Esophagus (tissue), 2 donors: ENCODE results near the gene RABGEF1. TPM values are rescaled to one million over a fixed set of nuclear protein-coding genes. Genes with fewer than 3 reads are reported as not detected.
"Not testable (repeated sequence)": the region's sequence is repeated elsewhere in the genome, so short reads cannot be mapped to it uniquely, and the experiment has no call there.

Source experiments
- H3K27ac ChIP-seq, 2 donors: one replicate each; pipeline ENCODE4 v1.5.1; 2013; ENCODE audit warnings: low read depth in 2 of 2, mild to moderate bottlenecking in 2 of 2, inconsistent platforms in 1 of 2, low read length in 1 of 2, moderate library complexity in 1 of 2
- H3K27me3 ChIP-seq, 2 donors: one replicate each; pipeline ENCODE4 v1.6.1; 2013; ENCODE audit warnings: low read length in 2 of 2, control low read depth in 1 of 2, mild to moderate bottlenecking in 1 of 2; ENCODE audit not compliant: insufficient read depth in 2 of 2, control insufficient read depth in 1 of 2
- H3K36me3 ChIP-seq, 2 donors: one replicate each; pipeline ENCODE4 v1.6.1; 2013; ENCODE audit warnings: low read length in 1 of 2; ENCODE audit not compliant: control insufficient read depth in 2 of 2, insufficient read depth in 2 of 2
- H3K4me1 ChIP-seq, 2 donors: one replicate each; pipeline ENCODE4 v1.6.1; 2013; ENCODE audit warnings: low read length in 1 of 2; ENCODE audit not compliant: control insufficient read depth in 2 of 2, insufficient read depth in 2 of 2
- H3K4me3 ChIP-seq, 2 donors: one replicate each; pipeline ENCODE4 v1.5.1; 2013; ENCODE audit warnings: low read length in 2 of 2, mild to moderate bottlenecking in 2 of 2, low read depth in 1 of 2, moderate library complexity in 1 of 2
- H3K9me3 ChIP-seq, 2 donors: one replicate each; pipeline ENCODE4 v1.6.1; 2013; ENCODE audit warnings: mild to moderate bottlenecking in 2 of 2, low read depth in 1 of 2, low read length in 1 of 2, moderate library complexity in 1 of 2; ENCODE audit not compliant: control insufficient read depth in 2 of 2, insufficient read depth in 1 of 2
- WGBS, 2 donors: extraction: QIAGEN DNeasy Blood & Tissue Kit; methylation state at CpG; one replicate each; pipeline ENCODE4 v1.1.7; 2013; 5-methylcytosine and 5-hydroxymethylcytosine counted together
- polyA plus RNA-seq, 2 donors: library from polyadenylated mRNA; stranded (reverse); fragments of 200-250 nt; gene quantifications; one replicate each; pipeline ENCODE4 v1.2.3, GENCODE V29; 2013
- donor health status: healthy with polysubstance abuse.
- donor health status: Bipolar disorder and iron deficiency.

RABGEF1 gene
- polyA plus RNA-seq, 2 donors: 18.5 to 21.3 TPM

DNA sequence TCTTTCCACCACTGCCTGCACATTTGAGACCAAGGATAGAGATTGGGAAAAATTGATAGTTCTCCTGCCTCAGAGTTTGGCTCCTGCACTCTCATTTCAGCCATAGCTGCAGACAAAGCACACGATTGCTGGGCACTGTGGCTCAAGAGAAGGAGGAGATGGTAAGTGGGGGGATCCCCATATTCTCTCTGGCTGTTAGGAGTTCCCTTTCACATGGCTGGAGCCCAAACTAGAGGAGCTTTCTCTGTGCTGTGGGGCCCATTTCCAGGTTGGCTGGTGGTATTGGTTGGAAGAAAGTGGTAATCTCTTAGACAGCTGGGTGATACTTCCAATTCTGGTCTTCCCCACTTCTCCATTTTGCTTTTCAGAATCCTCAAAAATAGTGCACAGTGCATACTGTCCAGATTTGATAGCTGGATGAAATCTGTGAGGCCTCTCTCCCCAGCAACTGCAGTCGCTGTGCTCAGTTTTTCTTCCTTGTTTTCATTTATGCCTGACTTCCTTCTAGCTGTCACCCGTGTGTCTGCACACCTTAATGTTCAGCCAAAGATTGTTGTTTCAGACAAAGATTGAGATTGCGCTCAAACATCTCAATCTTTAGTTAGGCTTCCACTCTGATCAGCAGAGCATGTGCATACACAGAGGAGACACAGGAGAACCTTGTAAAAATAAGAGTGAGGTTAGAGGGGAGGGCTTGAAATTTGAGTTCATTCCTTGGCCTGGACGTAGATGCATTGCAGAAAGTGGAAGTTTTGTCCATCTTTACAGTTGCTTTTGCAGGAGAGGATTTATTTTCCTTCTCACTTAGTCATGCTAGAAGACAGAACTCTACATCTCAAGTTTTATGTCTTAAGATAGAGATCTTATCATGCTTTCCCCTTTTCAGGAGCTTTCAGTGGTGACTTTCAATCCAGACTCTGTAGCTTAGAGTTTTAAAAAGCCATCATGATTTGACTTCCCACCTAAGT, 28.6 kb downstream of the RABGEF1 start:
- no peaks in the 10 kb centered on the region for H3K9me3 ChIP-seq
- H3K4me1 ChIP-seq: no peaks in the 10 kb centered on the region
- no peak overlapping the region for H3K27ac ChIP-seq
- WGBS, 2 donors: 65 to 78% methylated on average over 4 to 5 of the region's 5 CpGs
- peaks cover 0 to 5% of the 10 kb centered on the region in 2 donors for H3K36me3 ChIP-seq
- no peak overlapping the region for H3K4me3 ChIP-seq
- H3K27me3 ChIP-seq: no peaks in the 10 kb centered on the region

DNA sequence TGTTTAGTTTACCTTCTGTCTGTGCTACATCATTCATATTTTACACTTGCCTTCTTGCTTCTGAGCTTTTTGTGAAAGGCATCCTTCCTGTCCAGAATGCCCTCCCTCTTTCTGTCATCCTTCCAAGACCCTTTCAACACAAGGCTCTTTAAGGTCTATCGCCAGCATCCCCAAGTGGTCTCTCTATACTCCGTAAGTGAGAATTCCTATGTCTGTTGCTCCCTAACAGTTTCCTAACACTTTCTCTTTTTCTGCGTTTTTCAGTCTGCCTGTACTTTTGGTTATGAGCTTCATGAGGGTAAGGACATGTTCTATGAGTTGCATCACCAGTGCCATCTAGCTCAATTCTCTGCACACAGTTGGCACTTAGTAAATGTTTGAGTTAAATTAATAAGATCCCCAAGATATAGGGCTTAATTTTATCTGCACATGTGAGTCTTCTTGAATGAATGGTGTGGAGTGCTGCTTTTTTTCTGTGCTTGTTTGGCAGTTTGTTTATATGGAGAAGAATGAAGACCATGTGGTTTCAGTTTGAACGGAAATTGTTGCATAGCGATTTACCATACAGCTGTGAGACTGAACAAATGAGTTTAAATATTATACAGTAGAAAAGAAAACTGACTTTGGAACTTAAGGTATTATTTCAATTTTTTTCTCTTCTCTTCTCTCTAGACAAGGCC, 29.4 kb downstream of the RABGEF1 start:
- H3K4me3 ChIP-seq: no peak overlapping the region
- H3K36me3 ChIP-seq: peaks cover 1 to 10% of the 10 kb centered on the region in 2 donors
- H3K27me3 ChIP-seq: no peaks in the 10 kb centered on the region
- WGBS, 2 donors: 63 to 85% methylated on average over 5 of the region's 5 CpGs
- H3K9me3 ChIP-seq: no peaks in the 10 kb centered on the region
- no peak overlapping the region for H3K27ac ChIP-seq
- H3K4me1 ChIP-seq: no peaks in the 10 kb centered on the region

DNA sequence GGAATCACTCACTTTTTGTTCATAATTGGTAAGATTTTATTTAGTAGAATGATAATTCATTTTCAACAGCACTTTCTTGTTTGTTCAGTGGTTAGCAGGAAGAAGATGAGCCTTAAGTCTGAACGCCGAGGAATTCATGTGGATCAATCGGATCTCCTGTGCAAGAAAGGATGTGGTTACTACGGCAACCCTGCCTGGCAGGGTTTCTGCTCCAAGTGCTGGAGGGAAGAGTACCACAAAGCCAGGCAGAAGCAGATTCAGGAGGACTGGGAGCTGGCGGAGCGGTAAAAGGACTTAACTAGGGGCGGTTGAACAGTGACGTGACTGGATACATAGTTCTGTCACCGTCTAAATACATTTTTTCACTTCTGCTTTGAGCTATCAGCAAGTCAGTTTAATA, 31.3 kb downstream of the RABGEF1 start:
- H3K4me3 ChIP-seq: no peak overlapping the region
- H3K36me3 ChIP-seq: peaks cover 3 to 17% of the 10 kb centered on the region in 2 donors
- no peaks in the 10 kb centered on the region for H3K27me3 ChIP-seq
- H3K9me3 ChIP-seq: no peaks in the 10 kb centered on the region
- WGBS, 2 donors: 92% methylated on average over 9 of the region's 9 CpGs
- no peak overlapping the region for H3K27ac ChIP-seq
- H3K4me1 ChIP-seq: no peaks in the 10 kb centered on the region

DNA sequence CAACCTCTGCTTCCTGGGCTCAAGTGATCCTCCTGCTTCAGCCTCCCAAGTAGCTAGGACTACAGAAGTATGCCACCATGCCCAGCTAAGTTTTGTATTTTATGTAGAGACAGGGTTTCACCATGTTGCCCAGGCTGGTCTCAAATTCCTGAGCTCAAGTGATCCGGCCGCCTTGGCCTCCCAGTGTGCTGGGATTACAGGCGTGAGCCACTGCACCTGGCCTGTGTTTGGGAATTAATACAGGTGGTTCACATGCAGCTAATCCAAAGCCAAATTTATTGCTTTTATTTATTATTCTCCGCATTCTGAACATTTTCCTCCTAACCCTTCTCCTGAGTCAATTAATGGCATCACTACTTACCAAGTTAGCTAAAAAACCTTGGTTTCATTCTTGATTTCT, 33.2 kb downstream of the RABGEF1 start:
- H3K4me1 ChIP-seq, H3K4me3 ChIP-seq, H3K27ac ChIP-seq, H3K9me3 ChIP-seq, H3K27me3 ChIP-seq: not testable (repeated sequence)
- WGBS, 2 donors: 89 to 95% methylated on average over 4 of the region's 4 CpGs
- peaks cover 3 to 18% of the 10 kb centered on the region in 2 donors for H3K36me3 ChIP-seq

DNA sequence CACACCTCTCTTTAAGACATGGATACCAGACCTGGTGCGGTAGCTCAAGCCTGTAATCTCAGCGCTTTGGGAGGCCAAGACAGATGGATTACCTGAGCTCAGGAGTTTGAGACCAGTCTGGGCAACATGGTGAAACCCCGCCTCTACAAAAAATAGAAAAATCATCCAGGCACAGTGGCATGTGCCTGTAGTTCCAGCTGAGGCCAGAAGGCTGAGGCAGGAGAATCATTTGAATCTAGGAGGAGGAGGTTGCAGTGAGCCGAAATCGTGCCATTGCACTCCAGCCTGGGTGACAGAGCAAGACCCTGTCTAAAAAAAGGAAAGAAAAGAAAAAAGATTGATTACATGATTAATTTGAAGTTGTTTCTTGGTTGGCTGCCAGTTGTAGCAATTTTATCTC, 35.9 kb downstream of the RABGEF1 start:
- whole genome bisulfite sequencing, 2 donors: 92 to 95% methylated on average over 5 of the region's 5 CpGs
- H3K27me3 ChIP-seq, H3K27ac ChIP-seq, H3K4me1 ChIP-seq, H3K9me3 ChIP-seq, H3K4me3 ChIP-seq: not testable (repeated sequence)
- peaks cover 3 to 23% of the 10 kb centered on the region in 2 donors for H3K36me3 ChIP-seq

DNA sequence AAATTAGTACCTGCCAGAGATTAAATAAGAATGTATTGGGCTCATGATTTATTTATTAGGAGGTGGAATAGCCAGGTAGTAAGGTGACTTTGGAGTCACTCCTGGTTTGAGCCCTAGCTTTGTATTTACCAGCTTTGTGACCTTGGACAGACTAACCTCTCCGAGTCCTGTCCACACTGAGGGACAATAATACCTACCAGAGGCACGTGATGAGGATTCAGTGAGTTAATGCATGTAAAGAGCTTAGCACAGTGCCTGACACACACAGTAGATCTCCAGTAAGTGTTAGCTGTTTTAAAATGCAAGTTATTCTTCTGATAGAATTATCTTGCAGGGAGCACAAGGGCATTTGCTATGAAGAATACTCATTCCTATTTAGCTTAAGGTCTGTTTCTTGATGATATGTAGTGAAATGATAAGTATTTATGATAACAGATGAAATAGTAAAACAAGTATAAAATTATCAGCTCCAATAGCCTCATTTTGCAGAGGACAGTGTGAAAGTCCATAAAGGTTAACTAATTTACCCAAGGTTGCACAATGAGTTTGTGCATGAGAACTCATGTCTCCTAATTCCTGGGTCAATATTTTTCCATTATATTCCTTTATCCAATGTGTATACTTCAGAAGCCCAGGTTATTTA, 36.4 kb downstream of the RABGEF1 start:
- H3K36me3 ChIP-seq: peaks cover 3 to 23% of the 10 kb centered on the region in 2 donors
- H3K27me3 ChIP-seq: no peaks in the 10 kb centered on the region
- H3K4me1 ChIP-seq: no peaks in the 10 kb centered on the region
- no peak overlapping the region for H3K27ac ChIP-seq
- 86 to 96% methylated on average over 2 of the region's 2 CpGs for WGBS, 2 donors
- H3K9me3 ChIP-seq: no peaks in the 10 kb centered on the region
- H3K4me3 ChIP-seq: no peak overlapping the region

DNA sequence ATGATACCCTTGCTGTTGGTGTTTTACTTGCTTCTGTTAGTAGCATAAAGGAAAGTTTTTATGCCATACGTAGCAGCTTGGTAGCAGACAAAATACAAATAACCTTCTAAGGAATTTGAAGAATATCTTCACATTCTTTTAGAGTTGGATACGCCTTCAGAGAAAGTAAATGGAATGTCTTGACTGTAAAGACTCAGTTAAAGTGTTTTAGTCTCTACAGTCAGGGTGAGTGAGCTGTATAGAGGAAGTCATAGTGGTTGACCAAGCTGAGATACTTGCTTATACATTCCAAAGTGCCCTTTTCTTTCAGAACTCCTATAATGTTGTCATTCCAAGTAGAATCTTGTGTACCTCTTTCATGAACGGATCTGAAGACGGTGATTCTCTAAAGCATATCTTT, 37.7 kb downstream of the RABGEF1 start:
- Histone ChIP-seq H3K36me3 (peaks cover 3 to 23% of the 10 kb centered on the region in 2 donors), H3K4me1 (no peaks in the 10 kb centered on the region)
- 92 to 95% methylated on average over 4 of the region's 4 CpGs for WGBS, 2 donors

DNA sequence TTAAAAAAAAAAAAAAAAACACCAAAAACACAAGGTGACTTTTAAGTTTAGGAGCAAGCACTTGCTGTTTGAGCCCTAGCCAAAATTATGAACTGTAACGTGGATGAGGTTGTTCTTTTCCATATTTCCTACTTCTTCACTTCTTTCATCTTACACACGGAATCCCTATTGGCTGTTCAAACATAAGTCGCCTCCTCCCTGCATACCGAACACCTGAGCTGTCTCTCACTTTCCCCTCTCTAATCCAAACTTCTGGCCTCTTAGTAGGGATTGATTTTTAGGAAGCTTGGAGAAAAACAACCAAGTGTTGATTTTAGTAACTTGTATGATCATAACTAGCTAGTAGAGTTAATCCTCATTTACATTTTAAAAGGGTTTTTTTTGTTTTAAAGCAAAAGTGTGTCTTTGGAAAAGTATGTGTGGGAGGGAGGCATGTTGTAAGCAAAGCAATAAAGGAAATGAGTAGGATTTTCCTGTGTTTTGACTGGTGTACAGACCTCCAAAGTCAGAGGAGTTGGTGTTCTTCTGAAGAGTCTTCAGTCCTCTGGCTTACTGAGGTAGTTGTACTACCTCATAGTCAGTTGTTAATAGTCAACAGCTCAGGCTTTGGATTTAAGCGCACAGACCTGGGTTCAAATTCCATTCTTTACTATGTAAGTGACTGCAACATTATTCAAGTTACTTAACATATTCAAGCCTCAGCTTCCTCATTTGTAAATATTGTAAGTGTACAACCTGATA, 39.3 kb downstream of the RABGEF1 start:
- no peaks in the 10 kb centered on the region for H3K27me3 ChIP-seq
- no peak overlapping the region for H3K4me3 ChIP-seq
- no peaks in the 10 kb centered on the region for H3K4me1 ChIP-seq
- no peak overlapping the region for H3K27ac ChIP-seq
- 84 to 87% methylated on average over 5 of the region's 5 CpGs for WGBS, 2 donors
- peaks cover 3 to 15% of the 10 kb centered on the region in 2 donors for H3K36me3 ChIP-seq
- H3K9me3 ChIP-seq: no peaks in the 10 kb centered on the region

More for the DNA sequence above, 37.7 kb downstream of the RABGEF1 start:
- Histone ChIP-seq H3K27me3 (no peaks in the 10 kb centered on the region), H3K27ac (no peak overlapping the region), H3K9me3 (no peaks in the 10 kb centered on the region), H3K4me3 (no peak overlapping the region)
